HepG2 (cell line): ENCODE measurements around the gene DNTTIP2. TPM values are rescaled to one million over a fixed set of nuclear protein-coding genes. Genes with fewer than 3 reads are reported as not detected.

ENCODE experiments used
- CBX2 ChIP-seq, 2 experiments: fragments of 200-600 bp in 1 of 2; sonication (generic); formaldehyde crosslinking in 1 of 2; IDR thresholded peaks; 2 replicates each; pipeline versions ENCODE4 v1.7.0 to v1.8.1; 2018 to 2022; ENCODE audit warnings: low read depth in 2 of 2, low read length in 1 of 2, mild to moderate bottlenecking in 1 of 2, missing genetic modification reagents in 1 of 2
- E2F1 ChIP-seq: sonication (generic); formaldehyde crosslinking; IDR thresholded peaks from 2 replicates; pipeline ENCODE4 v1.5.0; 2020; ENCODE audit warnings: missing genetic modification reagents
- ETV5 ChIP-seq: IDR thresholded peaks from 2 replicates; pipeline ENCODE4 v1.6.1; 2018; ENCODE audit warnings: missing biosample characterization, missing genetic modification reagents, inconsistent platforms, borderline replicate concordance
- HOXA3 ChIP-seq: sonication (generic); formaldehyde crosslinking; IDR thresholded peaks from 2 replicates; pipeline ENCODE4 v1.5.0; 2020; ENCODE audit warnings: missing genetic modification reagents
- MAFG ChIP-seq: sonication (generic); formaldehyde crosslinking; IDR thresholded peaks from 2 replicates; pipeline ENCODE4 v1.5.1; 2020; ENCODE audit warnings: mild to moderate bottlenecking, missing genetic modification reagents
- MTA3 ChIP-seq: sonication (generic); formaldehyde crosslinking; IDR thresholded peaks from 2 replicates; pipeline ENCODE4 v1.4.0; 2020; ENCODE audit warnings: missing genetic modification reagents
- PBX2 ChIP-seq: IDR thresholded peaks from 2 replicates; pipeline ENCODE4 v1.6.1; 2016; ENCODE audit warnings: control low read depth
- PHF5A ChIP-seq: IDR thresholded peaks from one replicate; pipeline ENCODE4 v1.6.1; 2018; ENCODE audit warnings: low read depth, missing genetic modification reagents; ENCODE audit not compliant: unreplicated experiment
- POLR2A ChIP-seq, 2 experiments: IDR thresholded peaks; 2 replicates each; pipeline ENCODE4 v1.6.1; 2011; ENCODE audit warnings: low read depth in 2 of 2, low read length in 2 of 2, mild to moderate bottlenecking in 1 of 2, moderate library complexity in 1 of 2; ENCODE audit not compliant: insufficient read depth in 1 of 2
- ZEB1 ChIP-seq: IDR thresholded peaks from 2 replicates; pipeline ENCODE4 v1.6.1; 2012; ENCODE audit warnings: mild to moderate bottlenecking, low read depth, inconsistent platforms; ENCODE audit not compliant: insufficient replicate concordance
- ZNF142 ChIP-seq: sonication (generic); formaldehyde crosslinking; IDR thresholded peaks from 2 replicates; pipeline ENCODE4 v1.4.0; 2020; ENCODE audit warnings: missing genetic modification reagents
- ZNF207 ChIP-seq: fragments of 450-650 bp; IDR thresholded peaks from 2 replicates; pipeline ENCODE4 v1.6.1; 2016; ENCODE audit warnings: antibody characterized with exemption, borderline replicate concordance
- ZNF224 ChIP-seq: sonication (generic); formaldehyde crosslinking; IDR thresholded peaks from 2 replicates; pipeline ENCODE4 v1.5.0; 2020; ENCODE audit warnings: mild to moderate bottlenecking, missing genetic modification reagents
- ZNF598 ChIP-seq: sonication (generic); formaldehyde crosslinking; IDR thresholded peaks from 2 replicates; pipeline ENCODE4 v1.5.1; 2020; ENCODE audit warnings: mild to moderate bottlenecking, missing genetic modification reagents, borderline replicate concordance
- ZNF615 ChIP-seq: sonication (generic); formaldehyde crosslinking; IDR thresholded peaks from 2 replicates; pipeline ENCODE4 v1.5.0; 2020; ENCODE audit warnings: mild to moderate bottlenecking, missing genetic modification reagents, borderline replicate concordance
- ZNF749 ChIP-seq: sonication (generic); formaldehyde crosslinking; IDR thresholded peaks from 2 replicates; pipeline ENCODE4 v1.8.0; 2022; ENCODE audit warnings: mild to moderate bottlenecking, missing genetic modification reagents, moderate library complexity, borderline replicate concordance
- ZNF776 ChIP-seq: sonication (generic); formaldehyde crosslinking; IDR thresholded peaks from 2 replicates; pipeline ENCODE4 v1.4.0; 2020; ENCODE audit warnings: mild to moderate bottlenecking, missing genetic modification reagents
- ZXDC ChIP-seq: sonication (generic); formaldehyde crosslinking; IDR thresholded peaks from 2 replicates; pipeline ENCODE4 v1.5.0; 2020; ENCODE audit warnings: mild to moderate bottlenecking, missing genetic modification reagents
- polyA plus RNA-seq, 8 experiments: library from polyadenylated mRNA; depleted of rRNA in 3 of 8; stranded (reverse) in 7 of 8; unstranded in 1 of 8; fragments of >200 nt; fragmentation: Illumina TruSeq in 4 of 8; extraction: Trizol in 4 of 8; gene quantifications; 2 replicates each; pipeline versions ENCODE4 v1.2.1 to v1.2.3, GENCODE V29; 2011 to 2016; ENCODE audit warnings: low read depth in 4 of 8, missing spikeins in 1 of 8, mixed read lengths in 1 of 8; ENCODE audit not compliant: insufficient read depth in 1 of 8
- total RNA-seq, 5 experiments: library from RNA; depleted of rRNA; stranded (reverse); fragments of >200 nt; fragmentation: Illumina TruSeq; extraction: Trizol; gene quantifications; 2 replicates each; pipeline ENCODE4 v1.2.3, GENCODE V29; 2016; ENCODE audit warnings: low read depth in 1 of 5

DNTTIP2 gene
- total and polyA plus RNA-seq, 2 of the 13 experiments (the other 11 are each of a cell fraction or from before 2014, with no cell fraction given) = 11.4 to 63.3 TPM

GRCh38 chr1:93846992-93847810 is 31.8 kb downstream of the DNTTIP2 start (continued):
- TF ChIP-seq E2F1 (CRISPR knock-in tag) = peak; percentile 59
- TF ChIP-seq ZNF749 (CRISPR knock-in tag) = peak; percentile 20; the same call in 1 of the 2 replicates
- peak; percentile 85; the same call in 1 of the 2 replicates for TF ChIP-seq ZNF598 (CRISPR knock-in tag)
- peak; percentile 75; the same call in 1 of the 2 replicates for TF ChIP-seq ZNF776 (CRISPR knock-in tag)
- peak; percentile 70 for TF ChIP-seq HOXA3 (CRISPR knock-in tag)
- no peak for TF ChIP-seq PBX2 (CRISPR knock-in tag)
- no peak for TF ChIP-seq MTA3 (CRISPR knock-in tag)
- no peak for TF ChIP-seq ZNF207
- peak; percentile 84 for TF ChIP-seq ZNF142 (CRISPR knock-in tag)
- peak; percentile 72 for TF ChIP-seq ETV5 (CRISPR knock-in tag)
- TF ChIP-seq POLR2A (IDR thresholded peaks at IDR 0.05; ENCODE audit: insufficient read depth in 1 of 2, low read depth in 2 of 2, low read length in 2 of 2) = peak; percentile 67 to 75
- TF ChIP-seq ZNF224 (CRISPR knock-in tag) = no peak
- TF ChIP-seq MAFG (CRISPR knock-in tag) = no peak
- TF ChIP-seq CBX2 (IDR thresholded peaks at IDR 0.05; ENCODE audit: low read depth, low read length) = no peak
- TF ChIP-seq CBX2 (CRISPR knock-in tag; IDR thresholded peaks at IDR 0.05; ENCODE audit: low read depth) = no peak
- no peak for TF ChIP-seq PHF5A (CRISPR knock-in tag)
- TF ChIP-seq ZXDC = 0 out of 2 replicates have a peak, but pooled peaks have one; percentile 57
- no peak for TF ChIP-seq ZEB1
- no peak for TF ChIP-seq ZNF615 (CRISPR knock-in tag)
